AG04449 (cell line): ENCODE measurements around the gene OR2T10.
"Not testable (repeated sequence)": the region's sequence is repeated elsewhere in the genome, so short reads cannot be mapped to it uniquely, and the experiment has no call there.

Source experiments
- CTCF ChIA-PET: fragments of 350-600 bp; formaldehyde crosslinking; extraction: SDS; loops from one replicate; lab custom pipeline; 2021; ENCODE audit warnings: antibody characterized with exemption; lab: Yijun Ruan, JAX
- POLR2A ChIA-PET: fragments of 400-600, 350-600 bp; formaldehyde crosslinking; extraction: SDS; loops from one replicate; lab custom pipeline; 2020; ENCODE audit warnings: antibody characterized with exemption, inconsistent platforms; lab: Yijun Ruan, JAX
- DNase-seq: peaks from one replicate; pipeline ENCODE4 v3.0.0-alpha.2; 2010; ENCODE audit warnings: low read depth, low spot score
- H3K4me3 ChIP-seq: 2 replicates; pipeline ENCODE4 v1.5.1; 2011; ENCODE audit warnings: low read depth, mild to moderate bottlenecking, control low read depth, low read length

OR2T10 gene

DNA sequence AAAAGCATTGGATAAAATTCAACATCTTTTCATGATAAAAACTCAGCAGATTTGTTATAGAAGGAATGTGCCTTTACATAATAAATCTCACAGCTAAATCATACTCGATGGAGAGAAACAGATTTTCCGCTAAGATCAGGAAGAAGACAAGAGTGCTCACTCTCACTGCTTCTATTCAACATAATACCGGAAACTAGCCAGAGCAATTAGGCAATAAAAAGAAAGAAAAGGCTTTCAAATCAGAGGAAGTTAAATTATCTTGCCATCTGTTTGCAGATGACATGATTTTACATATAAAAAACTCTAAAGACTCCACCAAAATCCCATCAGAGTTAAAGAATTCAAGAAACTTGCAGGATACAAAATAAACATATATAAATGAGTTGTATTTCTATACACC is 26.7 kb downstream of the OR2T10 start:
- H3K4me3 ChIP-seq, CTCF ChIA-PET, DNase-seq, POLR2A ChIA-PET: not testable (repeated sequence)

DNA sequence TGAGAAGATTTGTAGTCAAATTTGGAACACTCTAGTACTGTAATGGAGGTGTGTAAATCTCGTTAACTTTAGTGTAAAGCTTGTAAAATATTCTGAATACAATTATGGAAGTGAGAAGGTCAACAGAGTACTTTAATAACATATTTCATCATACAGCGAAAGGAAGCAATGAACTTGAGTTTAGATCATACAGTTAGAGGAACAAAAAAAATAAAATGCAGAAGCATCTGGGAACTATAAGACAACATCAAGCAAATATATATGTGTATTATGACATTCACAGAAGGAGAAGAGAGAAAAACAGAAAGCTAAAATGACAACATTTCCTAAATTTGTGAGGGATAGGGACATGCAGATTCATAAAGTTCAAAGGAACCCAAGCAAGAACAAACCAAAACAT is 28.5 kb downstream of the OR2T10 start:
- POLR2A ChIA-PET, H3K4me3 ChIP-seq, DNase-seq, CTCF ChIA-PET: not testable (repeated sequence)

DNA sequence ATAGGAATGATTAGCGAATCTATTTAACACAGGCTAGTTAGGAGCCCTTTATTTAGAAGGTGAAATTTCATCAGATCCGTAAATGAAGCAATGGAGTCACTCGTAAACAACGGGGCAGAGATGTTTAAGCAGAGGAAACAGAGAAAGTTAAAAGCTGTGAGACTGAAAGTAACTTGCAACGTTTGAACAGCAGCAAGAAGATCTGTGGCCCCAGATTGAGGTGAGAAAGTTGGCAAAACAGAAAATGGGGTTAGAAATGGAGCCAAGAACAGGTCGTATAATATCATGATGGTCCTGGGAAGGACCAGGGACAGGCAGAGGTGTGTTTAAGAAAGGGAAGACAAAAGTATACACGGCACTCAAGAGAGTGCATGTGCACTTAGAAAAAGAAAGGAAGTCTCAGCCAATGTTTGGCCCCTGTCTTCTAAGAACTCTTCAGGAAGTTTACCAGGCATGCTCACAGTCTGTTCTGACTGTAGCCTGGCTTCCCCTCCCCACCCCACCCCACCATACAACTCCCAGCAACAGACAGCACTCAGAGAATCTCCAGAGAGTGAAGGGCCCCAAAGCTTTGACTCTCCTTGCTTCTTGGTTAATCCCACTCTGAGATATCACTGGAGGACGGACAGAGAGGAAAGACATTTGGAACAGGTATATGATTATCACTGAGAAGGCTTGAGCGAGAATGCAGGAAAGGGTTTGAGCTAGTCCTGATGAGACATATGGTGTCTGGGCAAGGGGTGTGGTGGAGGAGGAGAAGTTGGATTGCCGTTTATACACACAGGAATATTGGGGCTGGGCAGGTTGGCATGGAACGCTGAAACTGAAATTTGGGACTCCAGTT is 31.7 kb downstream of the OR2T10 start:
- H3K4me3 ChIP-seq, DNase-seq, CTCF ChIA-PET, POLR2A ChIA-PET: not testable (repeated sequence)

- H3K4me3 ChIP-seq, DNase-seq, POLR2A ChIA-PET, CTCF ChIA-PET: not testable (repeated sequence)
These were observed 34.8 kb downstream of the OR2T10 start, which contains the start of gene OR2T29 for GRCh38 chr1:248562672-248563071. Gene OR2T29, minus strand, starts transcription at chr1:248562772. Its CDS starts 3,281 bp downstream, at chr1:248559491.

DNA sequence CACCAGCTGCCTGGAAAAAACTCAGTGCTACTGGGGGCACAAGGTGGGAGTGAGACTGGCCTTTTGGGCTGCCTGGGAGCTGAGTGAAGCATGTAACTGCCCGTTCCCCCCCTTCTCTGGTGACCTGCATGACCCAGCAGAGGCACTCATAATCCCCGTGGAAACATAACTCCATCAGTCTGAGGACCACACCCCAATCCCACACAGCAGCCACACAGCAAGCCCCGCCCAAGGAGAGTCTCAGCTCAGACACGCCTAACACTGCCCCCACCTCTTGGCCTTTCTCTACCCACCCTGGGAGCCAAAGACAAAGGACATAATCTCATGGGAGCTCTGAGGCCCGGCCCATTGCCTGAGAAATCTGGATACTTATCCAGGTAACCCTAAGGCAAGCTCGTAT is 46.5 kb downstream of the OR2T10 start:
- POLR2A ChIA-PET, CTCF ChIA-PET, DNase-seq, H3K4me3 ChIP-seq: not testable (repeated sequence)

GRCh38 chr1:248547383-248547782 is 50.1 kb downstream of the OR2T10 start:
- POLR2A ChIA-PET, CTCF ChIA-PET, H3K4me3 ChIP-seq, DNase-seq: not testable (repeated sequence)
